HL-60/S4 treated with retinoic acid at 250 ng/mL for 4 days and 3 days (cell line): ENCODE data around the gene KRT222.

Experiments used
- in situ Hi-C: fragments of 300-500 bp; cut with MboI; formaldehyde crosslinking; loops from 2 replicates; pipeline ENCODE4 v1.7.0; 2022; ENCODE audit warnings: low sequenced_read_pairs

KRT222 gene

GRCh38 chr17:40664582-40665333 is at the start of gene KRT222:
Gene KRT222, minus strand, starts transcription at chr17:40665177. Its CDS starts 78 bp downstream, at chr17:40665099.
- in situ Hi-C loops: no loop called here

- in situ Hi-C loops: no loop called here
Observed at GRCh38 chr17:40714473-40714872, 49.5 kb upstream of the KRT222 start.

GRCh38 chr17:40707745-40708144 is 42.8 kb upstream of the KRT222 start:
- in situ Hi-C loops: no loop called here

- in situ Hi-C loops: no loop called here
Observed at GRCh38 chr17:40705584-40705983, 40.6 kb upstream of the KRT222 start.

- in situ Hi-C loops: no loop called here
Observed at GRCh38 chr17:40703652-40704051, 38.7 kb upstream of the KRT222 start, which contains the start of gene KRT24. Gene KRT24, minus strand, starts transcription at chr17:40703752. Its CDS starts 59 bp downstream, at chr17:40703693.

DNA sequence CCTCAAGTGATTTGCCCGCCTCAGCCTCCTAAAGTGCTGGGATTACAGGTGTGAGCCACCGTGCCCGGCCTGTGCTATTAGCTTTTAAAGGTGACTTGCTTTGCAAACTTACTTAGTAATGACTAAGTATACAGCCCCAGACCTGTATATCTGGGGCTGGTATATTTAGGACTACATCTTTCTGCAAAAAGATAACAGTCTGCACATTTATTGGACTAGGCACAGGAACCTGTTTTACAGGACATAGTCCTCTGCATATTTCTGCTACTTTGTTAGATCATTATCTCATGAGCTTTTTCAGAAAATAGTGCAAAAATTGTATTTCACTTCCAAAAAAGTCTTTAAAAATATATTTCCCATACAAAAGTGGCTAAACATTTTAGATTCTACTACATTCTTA is 37.3 kb upstream of the KRT222 start:
- in situ Hi-C loops: no loop called here

DNA sequence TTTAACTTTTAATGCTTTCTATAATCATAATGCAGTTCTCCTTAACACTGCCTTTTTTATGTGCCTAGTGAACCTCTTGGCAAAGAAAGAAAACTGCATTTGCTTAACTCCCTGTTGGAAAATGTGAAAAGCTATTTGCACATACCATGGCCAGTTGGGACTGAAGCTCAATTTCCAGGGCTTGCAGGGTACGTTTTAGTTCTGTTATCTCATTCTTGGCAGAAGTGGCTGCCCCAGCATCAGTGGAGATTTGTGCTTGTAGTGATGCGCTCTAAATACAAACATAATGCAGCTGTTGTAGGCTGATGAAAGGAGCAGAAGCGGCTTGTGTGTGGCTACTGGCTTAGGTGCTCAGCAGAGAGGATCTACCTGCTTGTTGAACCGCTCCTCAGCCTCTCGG is 34.9 kb upstream of the KRT222 start:
- in situ Hi-C loops: no loop called here

- in situ Hi-C loops: no loop called here
Observed at GRCh38 chr17:40699371-40699770, 34.4 kb upstream of the KRT222 start.

DNA sequence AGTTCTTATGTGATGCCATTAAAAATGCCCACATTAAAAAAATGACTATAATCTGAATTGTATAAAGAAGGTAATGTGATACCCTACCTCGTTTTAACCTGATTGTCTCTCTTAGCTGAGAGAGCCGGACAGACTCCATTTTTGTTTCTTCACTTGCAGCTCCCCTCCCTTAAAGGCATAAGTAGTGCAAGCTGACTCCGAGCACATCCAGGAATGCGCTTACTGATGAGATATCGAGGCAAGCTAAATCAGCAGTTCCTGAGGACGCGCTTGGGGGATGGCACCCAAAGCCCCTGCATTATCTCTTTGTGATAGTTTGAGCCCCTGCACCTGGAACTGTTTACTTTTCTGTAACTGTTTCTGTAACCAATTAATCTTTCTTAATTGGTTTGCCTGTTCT is 32.3 kb upstream of the KRT222 start:
- in situ Hi-C loops: no loop called here

DNA sequence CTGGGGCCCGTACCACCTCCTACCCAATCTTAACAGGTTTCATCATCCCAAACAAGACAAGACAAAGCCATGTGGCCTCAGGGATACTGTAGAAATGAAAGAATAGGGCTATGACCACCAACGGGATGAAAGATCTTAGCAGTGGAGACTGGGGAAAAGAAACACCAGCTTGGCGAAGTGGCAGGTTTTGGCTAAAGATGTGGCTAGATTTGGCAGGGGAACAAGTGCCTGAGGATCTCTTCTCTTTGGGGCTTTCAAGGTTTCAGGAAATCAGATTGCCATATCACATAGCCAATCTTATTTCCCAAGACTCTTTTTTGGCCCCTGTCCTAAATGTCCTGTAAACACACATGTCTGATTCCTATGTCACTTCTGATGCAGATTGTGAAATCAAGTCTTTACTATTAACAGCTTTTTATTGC is 31.7 kb upstream of the KRT222 start:
- in situ Hi-C loops: no loop called here

DNA sequence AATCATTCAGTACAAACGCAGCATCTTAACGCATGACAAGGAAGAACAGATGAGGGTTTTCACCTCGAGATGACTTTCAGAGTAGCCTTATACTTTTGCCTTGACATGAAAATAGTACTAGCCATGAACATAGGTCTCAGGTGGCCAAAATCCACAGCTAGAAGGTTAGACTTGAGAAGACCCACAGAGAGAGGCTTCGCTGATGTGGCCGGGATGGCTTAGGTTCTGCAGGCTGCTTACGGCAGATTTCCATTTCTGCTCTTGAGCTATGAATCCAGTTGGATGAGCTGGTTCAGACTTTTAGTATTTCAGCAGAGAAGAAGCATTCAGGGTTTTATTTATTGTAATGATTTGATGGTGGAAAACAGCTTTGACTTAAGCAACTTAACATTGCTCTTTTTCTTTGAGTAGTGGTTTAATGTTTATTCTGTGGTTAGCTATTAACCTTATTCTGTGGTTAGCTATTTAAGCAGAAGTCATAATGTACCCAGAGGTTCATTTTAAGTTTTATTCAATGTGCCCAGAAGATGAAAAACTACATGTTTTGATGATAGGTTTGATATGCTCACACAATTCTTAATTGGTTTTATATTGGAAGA is 31.0 kb upstream of the KRT222 start:
- in situ Hi-C loops: no loop called here

- in situ Hi-C loops: no loop called here
Observed at GRCh38 chr17:40694584-40694983, 29.6 kb upstream of the KRT222 start.

- in situ Hi-C loops: no loop called here
Observed at GRCh38 chr17:40687106-40687505, 22.1 kb upstream of the KRT222 start.

GRCh38 chr17:40686192-40686591 is 21.2 kb upstream of the KRT222 start:
- in situ Hi-C loops: no loop called here

GRCh38 chr17:40680998-40681397 is 16.0 kb upstream of the KRT222 start:
- in situ Hi-C loops: no loop called here

GRCh38 chr17:40679523-40679907 is 14.5 kb upstream of the KRT222 start:
- in situ Hi-C loops: no loop called here

DNA sequence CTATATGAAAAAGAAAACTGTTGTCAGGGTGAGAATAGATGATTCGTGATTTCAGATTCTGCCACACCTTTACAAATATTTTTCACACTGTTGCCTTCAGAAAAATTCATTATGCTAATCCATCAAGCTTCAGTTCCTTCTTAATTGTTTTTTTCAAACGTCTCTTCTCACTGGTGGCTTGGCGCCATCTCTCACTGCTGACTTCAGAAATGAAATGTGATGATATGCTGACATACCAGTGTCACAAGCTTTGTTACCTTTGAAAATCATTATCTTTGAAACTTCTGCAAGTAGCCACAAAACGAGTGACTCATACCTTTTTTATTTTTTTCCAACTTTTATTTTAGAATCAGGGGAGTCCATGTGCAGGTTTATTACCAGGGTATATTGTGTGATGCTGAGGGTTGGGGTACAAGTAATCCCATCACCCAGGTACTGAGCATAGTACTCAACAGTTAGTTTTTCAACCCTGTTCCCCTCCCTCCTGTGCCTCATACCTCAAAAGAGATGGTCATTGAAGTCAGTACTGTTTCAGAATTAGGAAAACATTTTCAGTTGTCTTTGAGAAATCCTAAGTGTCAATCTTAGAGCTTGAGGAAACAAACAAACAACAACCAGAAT is 14.0 kb upstream of the KRT222 start:
- in situ Hi-C loops: no loop called here

DNA sequence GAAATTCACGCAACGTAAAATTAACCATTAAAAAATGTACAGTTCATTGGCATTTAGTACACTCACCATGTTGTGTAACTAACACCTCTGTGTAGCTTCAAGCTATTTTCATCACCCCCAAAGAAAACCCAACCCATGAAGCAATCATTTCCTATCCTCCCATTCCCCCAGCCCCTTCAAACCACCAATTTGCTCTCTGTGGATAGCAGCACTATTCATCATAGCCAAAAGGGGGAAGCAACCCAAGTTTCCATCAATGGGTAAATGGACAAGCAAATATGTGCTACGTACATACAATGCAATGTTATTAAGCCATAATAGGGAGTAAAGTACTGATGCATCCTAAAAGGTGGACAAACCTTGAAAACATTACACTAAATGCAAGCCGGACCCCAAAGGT is 10.9 kb upstream of the KRT222 start:
- in situ Hi-C loops: no loop called here

GRCh38 chr17:40672654-40673053 is 7.7 kb upstream of the KRT222 start:
- in situ Hi-C loops: no loop called here

GRCh38 chr17:40671282-40671681 is 6.3 kb upstream of the KRT222 start:
- in situ Hi-C loops: no loop called here

GRCh38 chr17:40666331-40666730 is 1.4 kb upstream of the KRT222 start:
- in situ Hi-C loops: no loop called here

DNA sequence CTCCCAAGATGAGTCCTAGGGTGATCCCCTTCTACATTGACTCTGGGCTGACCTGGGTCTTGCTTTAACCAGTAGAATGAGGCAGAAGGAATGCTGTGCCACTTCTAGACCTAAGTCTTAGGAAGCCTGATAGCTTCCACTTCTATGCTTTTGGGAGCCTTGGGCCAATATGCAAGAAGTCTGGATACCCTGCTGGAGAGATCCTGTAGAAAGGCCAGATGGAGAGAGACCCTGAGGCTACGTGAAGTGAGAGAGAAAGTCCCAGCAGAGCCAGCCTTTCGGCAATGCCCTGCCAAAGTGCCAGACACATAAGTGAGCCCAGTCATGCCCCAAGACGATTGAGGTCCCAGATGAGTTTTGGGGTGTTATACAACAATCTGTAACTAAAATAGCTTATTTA is 1.7 kb downstream of the KRT222 start:
- in situ Hi-C loops: no loop called here
